Urothelium cell line (cell line): ENCODE results near the gene PGM2.

Experiments
- DNase-seq: peaks from one replicate; pipeline ENCODE4 v3.0.0; 2011; ENCODE audit warnings: low spot score, mixed read lengths
- FAIRE-seq: peaks from 2 replicates; lab custom pipeline; 2011; peaks lifted over from hg19 to GRCh38; lab: Jason Lieb, UNC

The PGM2 gene

DNA sequence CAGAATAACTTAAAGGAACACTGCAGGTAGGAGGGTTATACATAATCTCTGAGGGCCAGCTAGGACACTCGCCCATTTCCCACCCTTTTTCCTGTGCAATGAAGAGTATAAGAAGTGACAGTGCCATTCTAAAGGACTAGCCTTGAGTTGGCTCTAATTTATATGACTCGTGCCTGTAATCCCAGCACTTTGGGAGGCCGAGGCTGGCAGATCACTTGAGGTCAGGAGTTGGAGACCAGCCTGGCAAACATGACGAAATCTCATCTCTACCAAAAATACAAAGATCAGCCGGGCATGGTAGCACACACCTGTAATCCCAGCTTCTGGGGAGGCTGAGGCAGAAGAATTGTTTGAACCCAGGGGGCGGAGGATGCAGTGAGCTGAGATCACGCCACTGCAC lies 68.8 kb downstream of the PGM2 start:
- FAIRE-seq (no peak), DNase-seq (no peak)

DNA sequence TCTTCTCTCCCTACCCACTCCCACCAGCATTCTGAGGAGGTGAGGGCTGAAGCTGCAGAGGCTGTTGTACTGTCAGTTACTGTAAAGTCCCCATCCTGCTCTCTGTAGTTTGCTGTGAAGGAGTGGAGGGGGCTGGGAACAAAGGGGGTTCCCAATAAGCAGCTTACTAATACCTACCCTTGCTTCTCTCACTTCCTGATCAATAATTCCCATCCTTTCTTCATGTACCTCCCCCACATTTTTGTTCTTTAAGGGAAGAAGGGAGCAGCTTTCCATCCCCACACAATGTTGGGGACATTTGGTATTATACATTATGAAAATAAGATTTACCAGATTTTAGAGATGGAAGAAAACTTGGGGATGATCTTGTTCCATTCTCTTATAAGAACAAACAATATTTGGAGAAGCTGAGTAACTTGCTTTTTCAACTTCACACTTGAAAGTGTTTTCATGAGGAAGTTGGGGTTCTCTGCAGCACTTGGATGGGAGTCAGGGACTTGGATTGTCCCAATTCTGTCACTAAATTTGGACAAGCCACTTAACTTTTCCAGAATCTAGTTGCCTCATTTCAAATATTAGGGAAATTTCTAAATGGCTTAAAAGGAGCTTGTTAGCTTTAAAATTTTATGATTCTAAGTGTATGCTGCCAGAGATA lies 69.8 kb downstream of the PGM2 start:
- DNase-seq (no peak), FAIRE-seq (no peak)

DNA sequence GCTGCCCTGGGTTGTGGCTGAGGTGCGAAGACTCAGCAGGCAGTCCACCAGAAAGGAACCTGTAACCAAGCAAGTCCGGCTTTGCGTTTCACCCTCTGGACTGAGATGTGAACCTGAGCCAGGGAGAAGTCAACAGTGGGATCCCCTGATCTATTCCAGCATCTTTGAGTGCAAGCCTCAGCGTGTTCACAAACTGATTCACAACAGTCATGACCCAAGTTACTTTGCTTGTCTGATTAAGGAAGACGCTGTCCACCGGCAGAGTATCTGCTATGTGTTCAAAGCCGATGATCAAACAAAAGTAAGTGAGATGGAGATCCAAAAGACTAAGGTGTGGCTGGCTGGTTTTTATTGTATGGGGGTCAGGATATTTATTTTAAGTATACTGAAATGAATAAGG lies 75.7 kb downstream of the PGM2 start:
- no peak for FAIRE-seq
- no peak for DNase-seq

DNA sequence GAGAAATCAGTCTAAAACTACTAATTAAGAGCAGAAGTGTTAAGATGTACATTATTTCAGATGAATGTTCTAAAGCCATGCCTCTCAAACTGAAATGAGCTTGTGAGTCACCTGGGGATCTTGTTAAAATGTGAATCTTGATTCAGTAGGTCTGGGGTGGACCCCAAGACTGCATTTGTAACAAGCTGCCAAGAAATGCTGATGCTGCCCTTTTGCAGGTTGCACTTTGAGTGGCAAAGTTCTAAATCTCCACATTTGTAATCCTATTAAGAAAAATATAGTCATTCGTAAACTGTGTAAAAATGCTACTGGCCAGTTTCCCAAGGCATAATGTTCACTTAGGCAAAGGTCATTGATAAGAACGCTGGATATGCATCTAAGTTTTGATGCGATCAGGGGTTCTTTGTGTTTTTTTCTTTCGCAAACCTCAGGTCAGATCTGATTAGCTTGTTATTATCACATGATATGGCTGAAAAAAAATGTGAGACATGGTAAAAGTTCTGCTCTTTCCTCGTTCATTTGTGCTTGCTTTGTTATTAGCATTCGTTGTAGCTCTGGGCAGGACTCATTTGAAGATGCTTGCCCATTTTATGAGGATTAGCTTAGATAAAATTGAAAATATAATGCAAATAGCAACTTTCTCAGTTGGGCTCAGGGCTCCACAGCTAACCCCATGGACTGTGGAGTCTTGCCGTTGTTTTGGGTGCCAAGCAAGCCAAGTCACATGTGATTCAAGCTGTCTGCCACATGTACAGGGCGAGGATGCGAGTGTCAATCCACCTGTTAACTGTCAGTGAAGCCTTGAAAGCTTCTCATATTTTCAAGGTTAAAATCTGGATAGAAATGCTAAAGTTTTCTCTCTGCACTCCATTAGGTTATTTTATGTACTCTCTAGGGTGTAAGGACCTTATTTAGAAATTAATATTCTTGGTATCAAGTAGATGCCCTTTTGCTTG lies 76.5 kb downstream of the PGM2 start:
- FAIRE-seq (no peak), DNase-seq (no peak)

DNA sequence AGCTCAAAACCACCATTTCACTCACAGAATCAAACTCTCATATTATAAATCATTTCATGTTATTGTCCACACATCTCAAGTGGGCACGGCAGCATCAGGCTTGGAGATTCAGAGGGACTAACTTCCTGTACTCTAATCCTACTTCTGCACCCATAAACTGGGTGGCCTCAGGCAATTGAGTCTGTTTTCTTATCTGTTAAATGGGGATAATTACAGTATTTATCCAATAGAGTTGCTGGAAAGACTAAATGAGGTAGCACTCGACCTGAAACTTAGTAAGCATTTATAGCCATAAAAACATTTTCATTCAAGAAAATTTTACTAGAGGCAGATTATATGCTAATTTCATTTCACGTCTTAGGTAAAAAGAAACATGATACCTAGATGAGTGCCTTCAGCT lies 77.4 kb downstream of the PGM2 start:
- no peak for DNase-seq
- no peak for FAIRE-seq

DNA sequence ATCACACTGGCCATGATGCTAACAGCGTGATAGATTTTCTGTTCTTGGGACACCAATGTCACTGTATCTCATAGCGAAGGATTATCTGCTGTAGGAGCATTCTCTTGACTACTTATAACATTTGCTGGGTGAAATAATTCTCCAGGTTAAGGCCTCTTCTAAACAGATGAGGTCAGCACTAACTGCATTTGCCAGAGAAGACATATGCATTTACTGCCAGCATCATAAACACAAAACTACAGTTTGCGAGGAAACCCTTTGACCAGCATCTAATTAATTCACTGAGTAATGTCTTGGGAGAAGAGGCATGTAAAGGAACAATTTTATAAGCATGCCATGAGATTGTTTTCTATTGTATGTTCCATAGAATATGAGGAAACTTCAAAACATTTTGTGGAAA lies 78.3 kb downstream of the PGM2 start:
- DNase-seq (no peak), FAIRE-seq (no peak)

DNA sequence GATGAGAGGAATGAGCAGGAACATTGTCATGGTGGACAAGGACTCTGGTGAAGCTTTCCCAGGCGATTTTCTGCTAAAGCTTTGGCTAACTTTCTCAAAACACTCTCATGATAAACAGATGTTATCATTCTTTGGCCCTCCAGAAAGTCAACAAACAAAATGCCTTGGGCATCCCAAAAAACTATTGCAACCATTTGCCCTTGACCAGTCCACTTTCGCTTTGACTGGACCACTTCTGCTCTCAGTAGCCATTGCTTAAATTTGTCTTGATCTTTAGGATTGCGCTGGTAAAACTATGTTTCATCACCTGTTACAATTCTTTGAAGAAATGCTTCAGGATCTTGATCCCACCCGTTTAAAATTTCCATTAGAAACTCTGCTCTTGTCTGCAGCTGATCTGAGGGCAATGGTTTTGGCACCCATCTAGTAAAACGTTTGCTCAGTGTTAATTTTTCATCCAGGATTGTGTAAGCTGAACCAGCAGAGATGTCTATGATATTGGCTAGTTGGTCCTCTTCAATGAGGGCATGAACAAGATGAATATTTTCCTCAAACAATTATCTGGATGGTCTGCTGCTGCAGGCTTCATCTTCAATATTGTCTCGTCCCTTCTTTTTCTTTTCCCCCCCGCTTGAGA lies 79.2 kb downstream of the PGM2 start:
- FAIRE-seq, result no peak
- DNase-seq, result no peak

DNA sequence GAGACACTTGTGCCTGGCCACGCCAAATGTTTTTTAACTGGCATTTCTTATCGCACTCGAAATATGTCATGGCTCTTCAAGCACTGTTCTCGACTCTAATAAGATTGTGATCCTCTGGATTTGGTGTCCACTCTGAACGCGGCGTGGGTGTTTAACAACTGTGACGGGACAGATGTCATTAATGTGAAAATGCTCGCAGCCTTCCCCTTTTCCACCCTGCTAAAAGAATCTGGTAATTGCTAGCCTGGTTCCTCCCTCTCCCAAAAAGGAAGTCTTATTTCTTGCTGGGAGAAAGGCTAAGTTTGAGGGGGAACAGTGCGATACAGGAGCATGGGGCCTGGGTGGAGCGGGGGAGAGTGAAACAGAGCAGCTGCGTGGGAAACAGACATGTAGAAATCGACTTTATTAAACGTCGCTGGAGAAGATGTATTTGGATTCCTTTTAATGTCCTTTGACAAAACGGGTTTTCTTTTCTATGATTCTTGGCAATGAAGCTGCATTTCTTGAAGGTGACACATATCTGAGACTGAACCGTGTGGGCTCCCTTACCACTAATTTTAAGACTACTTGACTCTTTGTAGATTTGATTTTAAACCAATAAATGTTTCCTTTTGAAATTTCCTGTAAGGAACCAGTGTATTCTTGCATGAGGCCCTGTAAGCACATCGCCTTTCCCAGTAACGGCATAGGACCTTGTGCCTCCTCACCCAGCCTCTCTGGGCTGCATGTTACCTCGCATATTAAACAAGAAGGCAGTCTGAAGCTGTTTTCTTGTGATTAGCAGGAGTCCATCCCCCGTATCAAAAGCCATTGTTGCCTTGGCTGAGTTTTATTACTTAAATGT lies 82.2 kb downstream of the PGM2 start:
- FAIRE-seq (peak; percentile 69), DNase-seq (peak; percentile 37)

DNA sequence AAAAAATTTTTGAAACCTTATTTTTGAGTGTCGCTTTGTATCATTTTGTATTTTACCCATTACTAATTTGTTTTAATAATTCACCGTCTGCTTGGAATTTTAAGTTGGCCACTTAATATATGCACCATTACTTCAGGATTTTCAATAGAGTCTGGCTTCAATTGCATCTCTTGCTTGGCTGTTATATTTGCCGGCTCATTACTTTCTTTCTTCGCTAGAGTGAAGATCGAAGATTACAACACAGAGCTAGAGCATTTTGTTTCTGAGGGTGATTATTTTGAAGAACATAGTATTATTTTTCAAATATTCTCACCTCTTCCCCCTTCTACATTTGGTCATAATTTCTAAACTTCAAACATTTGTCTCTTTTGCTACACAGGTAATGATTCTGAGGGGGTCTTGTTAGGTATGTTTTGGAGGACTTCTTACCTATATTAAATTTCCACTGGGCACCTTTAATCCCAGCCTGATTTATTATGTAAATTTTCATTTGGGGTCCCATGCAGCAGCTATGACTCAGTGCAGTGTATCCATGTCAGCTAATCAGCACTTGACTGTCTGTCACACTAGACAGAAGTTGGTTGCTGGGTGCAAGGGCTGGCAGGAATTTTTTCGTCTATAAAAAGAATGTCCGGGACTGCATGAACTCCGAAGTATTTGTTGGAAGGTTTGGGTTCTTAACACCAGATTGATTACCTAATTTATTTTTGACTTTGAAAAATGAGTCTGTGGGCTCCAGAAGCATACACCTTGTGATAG lies 83.0 kb downstream of the PGM2 start:
- FAIRE-seq (no peak), DNase-seq (no peak)

DNA sequence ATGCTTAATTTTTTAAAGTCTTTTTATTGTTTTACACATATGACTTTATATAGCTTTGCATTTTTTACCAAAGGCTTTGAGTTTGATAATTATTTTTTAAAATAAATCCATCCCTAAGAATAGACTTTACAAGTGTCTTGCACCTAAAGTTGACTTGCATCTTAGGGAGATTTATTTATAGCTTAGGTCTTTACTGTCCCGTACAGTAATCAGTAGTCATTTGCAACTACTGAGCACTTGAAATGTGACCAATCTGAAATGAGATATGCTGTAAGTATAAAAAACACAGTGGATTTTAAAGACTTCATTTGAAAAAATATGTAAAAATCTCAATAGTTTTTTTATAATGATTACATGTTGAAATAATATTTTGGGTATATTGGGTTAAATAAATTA lies 83.6 kb downstream of the PGM2 start:
- DNase-seq, result no peak
- no peak for FAIRE-seq
